ENCODE results near the gene SNHG17.

GRCh38 chr20:38424401-38424800 is 10.7 kb downstream of the SNHG17 start:
- TF ChIP-seq, protein P1, sequence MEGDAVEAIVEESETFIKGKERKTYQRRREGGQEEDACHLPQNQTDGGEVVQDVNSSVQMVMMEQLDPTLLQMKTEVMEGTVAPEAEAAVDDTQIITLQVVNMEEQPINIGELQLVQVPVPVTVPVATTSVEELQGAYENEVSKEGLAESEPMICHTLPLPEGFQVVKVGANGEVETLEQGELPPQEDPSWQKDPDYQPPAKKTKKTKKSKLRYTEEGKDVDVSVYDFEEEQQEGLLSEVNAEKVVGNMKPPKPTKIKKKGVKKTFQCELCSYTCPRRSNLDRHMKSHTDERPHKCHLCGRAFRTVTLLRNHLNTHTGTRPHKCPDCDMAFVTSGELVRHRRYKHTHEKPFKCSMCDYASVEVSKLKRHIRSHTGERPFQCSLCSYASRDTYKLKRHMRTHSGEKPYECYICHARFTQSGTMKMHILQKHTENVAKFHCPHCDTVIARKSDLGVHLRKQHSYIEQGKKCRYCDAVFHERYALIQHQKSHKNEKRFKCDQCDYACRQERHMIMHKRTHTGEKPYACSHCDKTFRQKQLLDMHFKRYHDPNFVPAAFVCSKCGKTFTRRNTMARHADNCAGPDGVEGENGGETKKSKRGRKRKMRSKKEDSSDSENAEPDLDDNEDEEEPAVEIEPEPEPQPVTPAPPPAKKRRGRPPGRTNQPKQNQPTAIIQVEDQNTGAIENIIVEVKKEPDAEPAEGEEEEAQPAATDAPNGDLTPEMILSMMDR (conservative IDR thresholded peaks at IDR 0.05; ENCODE audit: low read depth, low read length) = no peak
- TF ChIP-seq EZH2 (IDR thresholded peaks at IDR 0.05; ENCODE audit: borderline replicate concordance, low read depth, low read length, poor library complexity, severe bottlenecking) = no peak
